ENCODE measurements around the gene USP10. TPM values are rescaled to one million over a fixed set of nuclear protein-coding genes. Genes with fewer than 3 reads are reported as not detected.

Gene USP10
- polyA plus RNA-seq, 1 donor: 66.5 TPM

DNA sequence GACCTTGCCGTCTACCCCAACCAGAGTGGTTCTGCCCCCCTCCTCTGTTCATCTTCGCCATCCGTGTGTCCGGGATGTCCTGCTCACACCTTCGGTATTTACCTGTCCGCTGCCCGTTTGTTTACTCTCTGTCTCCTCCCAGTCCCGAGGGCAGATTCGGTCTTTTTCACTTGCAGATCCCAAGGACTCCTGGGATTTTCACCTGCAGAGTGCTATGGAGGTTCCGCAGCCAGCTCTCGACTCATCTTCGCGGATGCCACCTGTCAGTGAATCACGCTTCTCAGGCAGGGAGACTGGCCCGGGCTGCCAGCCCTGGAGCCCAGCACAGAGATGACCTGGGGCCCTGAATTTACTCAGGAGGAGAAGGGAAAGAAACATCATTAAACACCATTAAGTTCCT is 128.1 kb downstream of the USP10 start:
- peaks cover 26% of the 10 kb centered on the region for H3K4me1 ChIP-seq (ENCODE audit: control insufficient read depth, insufficient read depth, low read length)
- WGBS (ENCODE audit: insufficient coverage, low lambda C conversion rate): no CpG with 5 or more reads among the region's 15 CpGs
- peaks cover 3% of the 10 kb centered on the region for H3K9me3 ChIP-seq (ENCODE audit: control insufficient read depth, low read depth, low read length)
- DNase-seq: no peak
- peak overlapping the region; percentile 2 for H3K27ac ChIP-seq (ENCODE audit: low read length)
- no peaks in the 10 kb centered on the region for H3K36me3 ChIP-seq (ENCODE audit: control insufficient read depth, insufficient read depth, low read length)
- peaks cover 21% of the 10 kb centered on the region for H3K27me3 ChIP-seq (ENCODE audit: control insufficient read depth, insufficient read depth, low read length)
- H3K4me3 ChIP-seq (ENCODE audit: low read length): no peak overlapping the region

DNA sequence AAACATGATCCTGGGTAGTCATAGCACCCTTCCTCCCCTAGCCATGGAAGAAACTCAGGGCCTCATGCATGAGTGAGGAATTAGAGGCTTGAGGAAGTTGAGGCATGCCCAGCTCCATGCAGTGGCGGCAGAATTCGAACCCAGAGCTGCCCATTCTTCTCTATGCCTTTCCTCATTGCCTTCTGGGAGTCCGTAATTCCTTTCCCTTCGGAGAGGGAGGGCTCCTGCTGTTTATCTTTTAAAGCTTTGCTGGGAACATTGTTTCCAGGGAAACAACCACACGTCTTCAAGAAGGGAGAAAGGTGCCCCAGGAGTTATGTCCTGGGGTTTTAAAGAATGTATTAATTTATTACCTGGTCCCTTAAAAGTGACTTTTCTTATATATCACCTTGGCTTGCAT is 128.5 kb downstream of the USP10 start:
- no peaks in the 10 kb centered on the region for H3K36me3 ChIP-seq (ENCODE audit: control insufficient read depth, insufficient read depth, low read length)
- peaks cover 30% of the 10 kb centered on the region for H3K4me1 ChIP-seq (ENCODE audit: control insufficient read depth, insufficient read depth, low read length)
- no peak overlapping the region for H3K4me3 ChIP-seq (ENCODE audit: low read length)
- whole genome bisulfite sequencing (ENCODE audit: insufficient coverage, low lambda C conversion rate): no CpG with 5 or more reads among the region's 5 CpGs
- H3K9me3 ChIP-seq (ENCODE audit: control insufficient read depth, low read depth, low read length): peaks cover 3% of the 10 kb centered on the region
- DNase-seq: no peak
- peak overlapping the region; percentile 2 for H3K27ac ChIP-seq (ENCODE audit: low read length)
- H3K27me3 ChIP-seq (ENCODE audit: control insufficient read depth, insufficient read depth, low read length): peaks cover 25% of the 10 kb centered on the region

Other genes with a start within 250 kb of the USP10 start
- gene MEAK7, start 195.3 kb upstream of the USP10 start, polyA plus RNA-seq: 9.0 TPM
- gene COTL1, start 81.9 kb upstream of the USP10 start, polyA plus RNA-seq: 60.8 TPM
- gene KLHL36, start 51.5 kb upstream of the USP10 start, polyA plus RNA-seq: 32.8 TPM
- 8.8 TPM for gene CRISPLD2, start 120.0 kb downstream of the USP10 start, polyA plus RNA-seq